ENCODE results near the gene DCST1. TPM values are rescaled to one million over a fixed set of nuclear protein-coding genes. Genes with fewer than 3 reads are reported as not detected.

Gene DCST1
- total and polyA plus RNA-seq, 2 of the 8 experiments (the other 6 are each of a cell fraction or from before 2014, with no cell fraction given), result not detected

DNA sequence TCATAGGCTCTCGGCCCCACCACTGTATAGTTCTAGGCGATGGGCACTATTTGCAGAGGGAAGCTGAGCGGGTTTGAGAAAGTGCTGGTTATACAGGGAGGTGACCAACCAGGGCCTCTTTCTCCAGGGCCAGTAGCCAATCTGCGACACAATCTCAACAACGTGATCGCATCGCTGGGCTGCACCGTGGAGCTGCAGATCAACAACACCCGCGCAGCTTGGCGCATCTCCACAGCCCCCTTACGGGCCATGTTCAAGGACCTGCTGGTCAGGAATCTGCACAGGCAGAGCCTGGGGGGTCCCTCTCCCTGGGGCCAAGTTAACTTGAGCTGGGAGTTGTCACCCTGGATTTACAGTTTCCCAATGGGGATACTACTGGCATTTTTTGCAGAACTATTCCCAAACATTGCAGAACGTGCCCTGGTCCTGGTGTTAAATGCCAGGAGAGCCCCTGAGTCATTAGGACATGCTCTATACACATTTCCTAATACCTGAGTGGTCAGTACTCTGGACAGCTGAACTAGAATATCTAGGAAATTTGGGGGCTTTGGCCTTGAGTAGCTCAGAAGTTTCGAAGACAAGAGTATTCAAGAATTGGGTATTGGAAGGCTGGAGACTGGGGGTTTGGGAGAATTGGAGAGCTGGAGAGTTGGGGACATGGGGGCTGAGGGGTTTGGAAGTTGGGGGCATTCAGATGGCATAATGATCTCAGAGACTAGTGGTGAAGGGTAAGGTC lies 6.9 kb downstream of the DCST1 start:
- H3K23me2 ChIP-seq (ENCODE audit: low read depth, low read length), result no peaks in the 10 kb centered on the region
- WGBS, 2 experiments (ENCODE audit: extremely low coverage in 1 of 2, insufficient coverage in 1 of 2, insufficient read length in 1 of 2, insufficient replicate concordance in 2 of 2, low coverage in 1 of 2, low lambda C conversion rate in 2 of 2, missing lambda C conversion rate in 1 of 2), result 94% methylated on average over 14 of the region's 14 CpGs; no CpG with 5 or more reads in 1 of the 2 experiments
- H4K20me1 ChIP-seq (replicated peaks in 1 of 2; ENCODE audit: control insufficient read depth in 1 of 2, insufficient read depth in 2 of 2, low read length in 2 of 2), result no peaks in the 10 kb centered on the region
- H3K9ac ChIP-seq (replicated peaks in 1 of 4; ENCODE audit: extremely low read depth in 1 of 4, low read depth in 3 of 4, low read length in 3 of 4), result no peak overlapping the region
- H4K91ac ChIP-seq (replicated peaks; ENCODE audit: insufficient read length, low read length), result no peak overlapping the region
- H3K9me3 ChIP-seq (ENCODE audit: insufficient read depth in 2 of 2, low read depth in 1 of 2, low read length in 1 of 2), result no peaks in the 10 kb centered on the region
- H3K56ac ChIP-seq (replicated peaks; ENCODE audit: insufficient read length, low read depth, low read length), result no peak overlapping the region
- no peak overlapping the region for H3K4me2 ChIP-seq (ENCODE audit: insufficient read depth in 1 of 2, low read depth in 2 of 2, low read length in 2 of 2)
- FAIRE-seq (no peak), DNase-seq (ENCODE audit: low read depth in 1 of 2, low spot score in 2 of 2) (no peak)
- H2BK15ac ChIP-seq (ENCODE audit: low read length), result no peak overlapping the region
- ChIA-PET POLR2A (ENCODE audit: partially characterized antibody) (interaction anchor here (0.9 to 2.0 kb wide), 5 partner anchors 11 to 84 kb away, joined by 3 to 10 read pairs (median 4); partner anchors contain the start of gene PBXIP1), CTCF (ENCODE audit: partially characterized antibody) (interaction anchor here (1.2 to 32.4 kb wide), 10 partner anchors 9 to 167 kb away, joined by 3 to 907 read pairs (median 9); partner anchors contain the start of genes ADAM15, DCST1, DCST2 and EFNA3)
- H3K36me3 ChIP-seq (ENCODE audit: control insufficient read depth in 2 of 4, insufficient read depth in 4 of 4, low read length in 3 of 4), result no peaks in the 10 kb centered on the region
- H3K23ac ChIP-seq (ENCODE audit: insufficient read length), result no peak overlapping the region
- H3K79me1 ChIP-seq (ENCODE audit: low read depth, low read length), result no peaks in the 10 kb centered on the region; the same call in 1 of the 2 replicates
- no peak overlapping the region for H2BK5ac ChIP-seq (ENCODE audit: low read depth, low read length)
- H2BK120ac ChIP-seq (replicated peaks; ENCODE audit: low read depth, low read length), result no peak overlapping the region
- no peak overlapping the region for H2BK12ac ChIP-seq (ENCODE audit: low read depth, low read length)
- H3K4ac ChIP-seq (replicated peaks; ENCODE audit: insufficient read length, low read depth, low read length), result no peak overlapping the region
- H3K4me3 ChIP-seq (ENCODE audit: extremely low read depth in 1 of 4, insufficient read depth in 2 of 4, low read depth in 3 of 4, low read length in 4 of 4), result no peak overlapping the region
- no peak overlapping the region for H3K14ac ChIP-seq (ENCODE audit: insufficient read length)
- H2AFZ ChIP-seq (ENCODE audit: low read length), result no peak overlapping the region
- no peak overlapping the region for H3K18ac ChIP-seq (ENCODE audit: extremely low read depth, low read length)
- H3K79me2 ChIP-seq (ENCODE audit: control insufficient read depth in 1 of 2, insufficient read depth in 2 of 2, low read length in 2 of 2), result no peaks in the 10 kb centered on the region
- H4K5ac ChIP-seq (ENCODE audit: insufficient read length, low read depth, low read length), result no peak overlapping the region
- no peak overlapping the region for H3K27ac ChIP-seq (ENCODE audit: low read depth, low read length)
- H2BK20ac ChIP-seq (ENCODE audit: low read length), result no peak overlapping the region
- H4K8ac ChIP-seq (ENCODE audit: extremely low read depth, insufficient read depth, low read length), result no peak overlapping the region
- no peak overlapping the region for H2AK5ac ChIP-seq (ENCODE audit: low read depth, low read length)
- H3K27me3 ChIP-seq (replicated peaks in 1 of 4; ENCODE audit: control insufficient read depth in 3 of 4, extremely low read depth in 1 of 4, insufficient read depth in 3 of 4, low read length in 3 of 4), result no peaks in the 10 kb centered on the region; a peak in 3 of 7 replicates
- peaks cover 0 to 5% (median 3%) of the 10 kb centered on the region in 4 experiments; a peak in 4 of 7 replicates for H3K4me1 ChIP-seq (replicated peaks in 1 of 4; ENCODE audit: control insufficient read depth in 3 of 4, insufficient read depth in 4 of 4, low read length in 3 of 4)
- TF ChIP-seq RBBP5 (IDR thresholded peaks at IDR 0.05; ENCODE audit: borderline replicate concordance, low read depth, low read length) (no peak), CREB1 (IDR thresholded peaks at IDR 0.05) (no peak), SAP30 (IDR thresholded peaks at IDR 0.05; ENCODE audit: insufficient read depth, insufficient replicate concordance, low read length) (no peak), CBX5 (IDR thresholded peaks at IDR 0.05; ENCODE audit: low read depth, low read length) (no peak), YY1 (IDR thresholded peaks at IDR 0.05; ENCODE audit: low read depth, low read length) (no peak), BRCA1 (IDR thresholded peaks at IDR 0.05; ENCODE audit: low read depth, low read length) (no peak), SP1 (IDR thresholded peaks at IDR 0.05; ENCODE audit: low read depth, low read length) (no peak), RNF2 (IDR thresholded peaks at IDR 0.05; ENCODE audit: borderline replicate concordance, low read depth, low read length, missing control alignments, poor library complexity, severe bottlenecking) (no peak)
- TF ChIP-seq, protein P1, sequence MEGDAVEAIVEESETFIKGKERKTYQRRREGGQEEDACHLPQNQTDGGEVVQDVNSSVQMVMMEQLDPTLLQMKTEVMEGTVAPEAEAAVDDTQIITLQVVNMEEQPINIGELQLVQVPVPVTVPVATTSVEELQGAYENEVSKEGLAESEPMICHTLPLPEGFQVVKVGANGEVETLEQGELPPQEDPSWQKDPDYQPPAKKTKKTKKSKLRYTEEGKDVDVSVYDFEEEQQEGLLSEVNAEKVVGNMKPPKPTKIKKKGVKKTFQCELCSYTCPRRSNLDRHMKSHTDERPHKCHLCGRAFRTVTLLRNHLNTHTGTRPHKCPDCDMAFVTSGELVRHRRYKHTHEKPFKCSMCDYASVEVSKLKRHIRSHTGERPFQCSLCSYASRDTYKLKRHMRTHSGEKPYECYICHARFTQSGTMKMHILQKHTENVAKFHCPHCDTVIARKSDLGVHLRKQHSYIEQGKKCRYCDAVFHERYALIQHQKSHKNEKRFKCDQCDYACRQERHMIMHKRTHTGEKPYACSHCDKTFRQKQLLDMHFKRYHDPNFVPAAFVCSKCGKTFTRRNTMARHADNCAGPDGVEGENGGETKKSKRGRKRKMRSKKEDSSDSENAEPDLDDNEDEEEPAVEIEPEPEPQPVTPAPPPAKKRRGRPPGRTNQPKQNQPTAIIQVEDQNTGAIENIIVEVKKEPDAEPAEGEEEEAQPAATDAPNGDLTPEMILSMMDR (IDR thresholded peaks at IDR 0.05; ENCODE audit: control extremely low read depth in 1 of 3, insufficient read depth in 1 of 3, low read depth in 1 of 3, low read length in 3 of 3), result no peak
